K562 (cell line): ENCODE measurements around the gene WDR46. TPM values are rescaled to one million over a fixed set of nuclear protein-coding genes. Genes with fewer than 3 reads are reported as not detected.

Experiments used
- ATF3 ChIP-seq, 2 experiments: fragments of 450-650 bp in 1 of 2; sonication (generic) in 1 of 2; formaldehyde crosslinking in 1 of 2; IDR thresholded peaks in 1 of 2; conservative IDR thresholded peaks in 1 of 2; 2 replicates each; pipeline versions ENCODE4 v1.6.1 to v1.8.1; 2016 to 2023; ENCODE audit warnings: mild to moderate bottlenecking in 2 of 2, moderate library complexity in 2 of 2, inconsistent platforms in 1 of 2, missing genetic modification reagents in 1 of 2
- CCAR2 ChIP-seq: fragments of 200-400 bp; formaldehyde crosslinking; IDR thresholded peaks from 2 replicates; pipeline ENCODE4 v1.6.1; 2017; ENCODE audit warnings: mild to moderate bottlenecking, low read depth, low read length
- CHD2 ChIP-seq: IDR thresholded peaks from 2 replicates; pipeline ENCODE4 v1.6.1; 2011; ENCODE audit warnings: low read depth, low read length
- DEAF1 ChIP-seq: fragments of 450-650 bp; formaldehyde crosslinking; IDR thresholded peaks from 2 replicates; pipeline ENCODE4 v1.4.0; 2020; ENCODE audit warnings: mild to moderate bottlenecking, moderate library complexity
- FOSL1 ChIP-seq: fragments of 200-800 bp; sonication (Bioruptor generic); conservative IDR thresholded peaks from 2 replicates; pipeline ENCODE4 v1.6.1; 2016; ENCODE audit warnings: missing genetic modification characterization, missing compliant biosample characterization
- FOXK2 ChIP-seq, 2 experiments: fragments of 450-650 bp; IDR thresholded peaks in 1 of 2; conservative IDR thresholded peaks in 1 of 2; 2 replicates each; pipeline ENCODE4 v1.6.1; 2016; ENCODE audit warnings: low read depth in 2 of 2, mild to moderate bottlenecking in 1 of 2
- JUND ChIP-seq, 2 experiments: IDR thresholded peaks; 2 replicates in 1 of 2; 3 replicates in 1 of 2; pipeline ENCODE4 v1.6.1; 2011; ENCODE audit warnings: borderline replicate concordance in 2 of 2, low read depth in 2 of 2, low read length in 2 of 2, improper control_type of control experiment in 1 of 2, missing biosample characterization in 1 of 2, missing genetic modification characterization in 1 of 2, missing genetic modification reagents in 1 of 2
- KLF13 ChIP-seq: fragments of 450-650 bp; IDR thresholded peaks from 2 replicates; pipeline ENCODE4 v1.6.1; 2016; ENCODE audit warnings: missing genetic modification characterization, low read depth, mild to moderate bottlenecking, missing compliant biosample characterization, moderate library complexity, borderline replicate concordance
- KLF16 ChIP-seq: IDR thresholded peaks from 2 replicates; pipeline ENCODE4 v1.6.1; 2016; ENCODE audit warnings: antibody characterized with exemption
- NFE2 ChIP-seq: IDR thresholded peaks from 2 replicates; pipeline ENCODE4 v1.6.1; 2014; ENCODE audit warnings: antibody characterized with exemption, low read depth
- PHF20 ChIP-seq: fragments of 450-650 bp; IDR thresholded peaks from 2 replicates; pipeline ENCODE4 v1.6.1; 2018; ENCODE audit not compliant: partially characterized antibody
- RAD21 ChIP-seq, 2 experiments: fragments of 250-450 bp in 1 of 2; fragments of 450-650 bp in 1 of 2; sonication (Bioruptor Pico) in 1 of 2; formaldehyde crosslinking in 1 of 2; IDR thresholded peaks in 1 of 2; conservative IDR thresholded peaks in 1 of 2; 2 replicates each; pipeline versions ENCODE4 v1.4.0 to v1.8.0; 2020 to 2022; ENCODE audit warnings: mild to moderate bottlenecking in 2 of 2, moderate library complexity in 1 of 2
- SMC3 ChIP-seq: conservative IDR thresholded peaks from 2 replicates; pipeline ENCODE4 v1.6.1; 2011; ENCODE audit warnings: low read depth, low read length, improper control_type of control experiment; ENCODE audit not compliant: insufficient read depth
- VEZF1 ChIP-seq: fragments of 200-800 bp; sonication (Bioruptor generic); IDR thresholded peaks from 2 replicates; pipeline ENCODE4 v1.6.1; 2017; ENCODE audit warnings: missing genetic modification characterization, missing compliant biosample characterization
- ZBTB43 ChIP-seq: sonication (generic); formaldehyde crosslinking; IDR thresholded peaks from 2 replicates; pipeline ENCODE4 v1.8.0; 2023; ENCODE audit warnings: mild to moderate bottlenecking, missing genetic modification reagents
- polyA plus RNA-seq, 8 experiments: library from polyadenylated mRNA; depleted of rRNA in 4 of 8; stranded (reverse) in 5 of 8; unstranded in 3 of 8; fragments of >200 nt; fragmentation: Nextera tagmentation in 2 of 8; fragmentation: Illumina TruSeq in 1 of 8; extraction: Ambion mirVana in 2 of 8; extraction: Trizol in 1 of 8; gene quantifications; 2 replicates each; pipeline versions ENCODE4 v1.2.1 to v1.2.3, GENCODE V29; 2011 to 2014; ENCODE audit warnings: inconsistent platforms in 1 of 8, missing spikeins in 1 of 8
- total RNA-seq, 7 experiments: library from RNA; depleted of rRNA in 6 of 7; stranded (reverse); fragments of >200 nt in 6 of 7; fragmentation: Illumina TruSeq in 2 of 7; extraction: Trizol in 2 of 7; gene quantifications; 2 replicates each; pipeline versions ENCODE4 v1.2.1 to v1.2.3, GENCODE V29; 2011 to 2021; ENCODE audit warnings: low replicate concordance in 1 of 7
- TF ChIP-seq, protein P1 (sequence below): fragments of 450-650 bp; IDR thresholded peaks from 2 replicates; pipeline ENCODE4 v1.6.1; 2016; ENCODE audit warnings: antibody characterized with exemption
- TF ChIP-seq, protein P2 (sequence below): fragments of 450-650 bp; IDR thresholded peaks from 2 replicates; pipeline ENCODE4 v1.6.1; 2016

Gene WDR46
- total and polyA plus RNA-seq, 9 of the 15 experiments (the other 6 are each of a cell fraction or from before 2014, with no cell fraction given) = 8.9 to 146 (median 93.1) TPM

GRCh38 chr6:33247977-33248642, 40.9 kb downstream of the WDR46 start (continued):
- TF ChIP-seq RAD21 (CRISPR knock-in tag; conservative IDR thresholded peaks at IDR 0.05 in 1 of 2, IDR thresholded peaks at IDR 0.05 in 1 of 2) (peak; percentile 93 to 95), KLF16 (0 out of 2 replicates have a peak, but pooled peaks have one; percentile 7), PHF20 (peak; percentile 13), JUND (IDR thresholded peaks at IDR 0.05; ENCODE audit: borderline replicate concordance, low read depth, low read length) (peak; percentile 13; the same call in 1 of the 2 replicates), JUND (tag; IDR thresholded peaks at IDR 0.05; ENCODE audit: borderline replicate concordance, low read depth, low read length) (no peak; the same call in 2 of the 3 replicates), SMC3 (peak; percentile 82), KLF13 (tag) (no peak), ZBTB43 (0 out of 2 replicates have a peak, but pooled peaks have one; percentile 29), VEZF1 (CRISPR knock-in tag) (peak; percentile 62), FOXK2 (conservative IDR thresholded peaks at IDR 0.05 in 1 of 2, IDR thresholded peaks at IDR 0.05 in 1 of 2; ENCODE audit: low read depth in 2 of 2) (peak in 1 of 2 experiments; percentile 23; a peak in 2 of 4 replicates), FOSL1 (tag) (0 out of 2 replicates have a peak, but pooled peaks have one; percentile 5), ATF3 (IDR thresholded peaks at IDR 0.05) (no peak), ATF3 (CRISPR knock-in tag; conservative IDR thresholded peaks at IDR 0.05) (0 out of 2 replicates have a peak, but pooled peaks have one; percentile 22), NFE2 (peak; percentile 24; the same call in 1 of the 2 replicates), DEAF1 (CRISPR knock-in tag) (peak; percentile 90), CHD2 (peak; percentile 44; the same call in 1 of the 2 replicates), CCAR2 (no peak)
- TF ChIP-seq, protein P1, sequence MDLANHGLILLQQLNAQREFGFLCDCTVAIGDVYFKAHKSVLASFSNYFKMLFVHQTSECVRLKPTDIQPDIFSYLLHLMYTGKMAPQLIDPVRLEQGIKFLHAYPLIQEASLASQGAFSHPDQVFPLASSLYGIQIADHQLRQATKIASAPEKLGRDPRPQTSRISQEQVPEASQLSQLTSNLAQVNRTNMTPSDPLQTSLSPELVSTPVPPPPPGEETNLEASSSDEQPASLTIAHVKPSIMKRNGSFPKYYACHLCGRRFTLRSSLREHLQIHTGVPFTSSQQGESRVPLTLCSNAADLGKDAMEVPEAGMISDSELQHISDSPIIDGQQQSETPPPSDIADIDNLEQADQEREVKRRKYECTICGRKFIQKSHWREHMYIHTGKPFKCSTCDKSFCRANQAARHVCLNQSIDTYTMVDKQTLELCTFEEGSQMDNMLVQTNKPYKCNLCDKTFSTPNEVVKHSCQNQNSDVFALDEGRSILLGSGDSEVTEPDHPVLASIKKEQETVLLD = no peak
- TF ChIP-seq, protein P2, sequence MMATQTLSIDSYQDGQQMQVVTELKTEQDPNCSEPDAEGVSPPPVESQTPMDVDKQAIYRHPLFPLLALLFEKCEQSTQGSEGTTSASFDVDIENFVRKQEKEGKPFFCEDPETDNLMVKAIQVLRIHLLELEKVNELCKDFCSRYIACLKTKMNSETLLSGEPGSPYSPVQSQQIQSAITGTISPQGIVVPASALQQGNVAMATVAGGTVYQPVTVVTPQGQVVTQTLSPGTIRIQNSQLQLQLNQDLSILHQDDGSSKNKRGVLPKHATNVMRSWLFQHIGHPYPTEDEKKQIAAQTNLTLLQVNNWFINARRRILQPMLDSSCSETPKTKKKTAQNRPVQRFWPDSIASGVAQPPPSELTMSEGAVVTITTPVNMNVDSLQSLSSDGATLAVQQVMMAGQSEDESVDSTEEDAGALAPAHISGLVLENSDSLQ = peak; percentile 8; the same call in 1 of the 2 replicates
